A673 (cell line): ENCODE data around the gene TENM4.

ENCODE experiments used
- CTCF ChIP-seq: fragments of 300-800, 200-600 bp; sonication (generic); conservative IDR thresholded peaks from 2 replicates; pipeline ENCODE4 v1.5.1; 2017; ENCODE audit warnings: low read depth, mild to moderate bottlenecking, antibody characterized with exemption, low read length, moderate library complexity, mixed read lengths
- EZH2 ChIP-seq: fragments of 200-600 bp; sonication (generic); IDR thresholded peaks from 2 replicates; pipeline ENCODE4 v1.6.1; 2017; ENCODE audit warnings: borderline replicate concordance, low read depth, mild to moderate bottlenecking, mixed read lengths, antibody characterized with exemption, low read length; ENCODE audit not compliant: poor library complexity, severe bottlenecking

- TF ChIP-seq CTCF = no peak
- no peak for TF ChIP-seq EZH2
Measured at GRCh38 chr11:79025622-79026021, 415.2 kb downstream of the TENM4 start.
